Fibroblast of skin of abdomen (primary cell): Measurements from ENCODE around the gene PROSER3.
"Not testable (repeated sequence)": the region's sequence is repeated elsewhere in the genome, so short reads cannot be mapped to it uniquely, and the experiment has no call there.

Experiments used
- DNase-seq: peaks from one replicate; pipeline ENCODE4 v3.0.0-alpha.2; 2013

Gene PROSER3

DNA sequence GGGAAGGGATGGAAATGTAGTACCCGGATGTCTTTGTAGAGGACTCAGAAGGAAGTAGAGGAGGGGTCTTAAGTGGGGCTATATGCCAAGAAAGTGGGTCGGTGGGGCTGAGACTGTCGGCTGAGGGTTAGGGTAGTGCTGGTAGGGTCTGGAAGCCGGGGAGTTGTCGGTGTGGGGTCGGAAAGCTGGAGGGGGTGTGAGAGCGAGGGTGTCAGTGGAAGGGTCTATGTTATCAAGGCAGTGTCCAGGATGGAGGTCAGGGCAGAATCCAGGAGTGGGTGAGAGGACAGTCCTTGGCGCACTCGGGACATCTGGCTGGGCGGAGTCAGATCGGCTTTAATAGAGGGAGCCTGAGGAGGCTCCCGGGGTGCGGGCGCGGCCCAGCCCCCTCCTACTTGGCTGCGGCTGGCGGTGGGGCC, 2.8 kb upstream of the PROSER3 start:
- DNase-seq, result no peak

- peak; percentile 61 for DNase-seq
Measured at GRCh38 chr19:35755550-35756376, 2.2 kb upstream of the PROSER3 start.

DNA sequence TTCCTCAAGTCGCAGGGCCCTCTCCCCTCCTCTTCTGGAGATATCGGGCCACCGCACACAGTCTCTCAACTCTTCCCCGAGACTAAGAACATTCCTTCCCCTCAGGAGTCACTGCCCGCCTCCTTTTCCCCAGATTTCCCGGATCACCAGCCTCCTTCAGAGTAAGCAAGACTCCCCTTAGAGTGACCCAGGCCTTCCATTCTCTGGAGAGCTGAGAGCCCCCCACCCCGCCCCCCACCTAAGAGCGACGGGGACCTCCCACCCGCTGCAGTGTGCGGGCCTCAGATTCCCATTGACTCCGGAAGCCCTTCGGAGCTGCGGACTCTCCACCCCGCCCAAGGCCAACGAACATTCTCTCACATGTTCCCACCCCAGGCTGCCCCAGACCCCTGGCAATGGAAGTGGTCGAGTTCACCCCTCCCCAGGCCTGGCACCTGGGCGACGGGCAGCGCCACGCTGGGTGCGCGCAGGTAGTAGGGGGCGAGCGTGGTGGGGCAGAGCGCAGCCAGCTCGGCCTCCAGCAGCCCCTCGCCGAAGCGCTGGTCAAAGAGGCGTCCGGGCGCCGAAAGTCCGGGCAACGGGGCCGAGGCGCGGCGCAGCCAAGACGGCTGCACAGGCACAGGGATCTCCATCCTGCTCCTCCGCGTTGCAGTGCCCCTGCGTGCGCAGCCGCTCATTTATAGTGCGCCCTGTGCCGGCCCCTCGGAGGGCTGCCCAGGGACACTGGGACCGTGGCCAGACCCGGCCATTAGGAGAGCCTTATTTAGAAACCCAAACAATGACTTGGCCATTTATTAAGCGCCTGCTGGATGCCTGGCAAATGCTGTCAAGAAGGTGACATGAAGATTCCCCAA, 1.4 kb upstream of the PROSER3 start, which contains the start of gene HSPB6:
Gene HSPB6, minus strand, starts transcription at position 653 of the 854 bp plus-strand sequence. Its CDS starts 21 bp downstream, at position 632.
- peak; percentile 75 for DNase-seq

DNA sequence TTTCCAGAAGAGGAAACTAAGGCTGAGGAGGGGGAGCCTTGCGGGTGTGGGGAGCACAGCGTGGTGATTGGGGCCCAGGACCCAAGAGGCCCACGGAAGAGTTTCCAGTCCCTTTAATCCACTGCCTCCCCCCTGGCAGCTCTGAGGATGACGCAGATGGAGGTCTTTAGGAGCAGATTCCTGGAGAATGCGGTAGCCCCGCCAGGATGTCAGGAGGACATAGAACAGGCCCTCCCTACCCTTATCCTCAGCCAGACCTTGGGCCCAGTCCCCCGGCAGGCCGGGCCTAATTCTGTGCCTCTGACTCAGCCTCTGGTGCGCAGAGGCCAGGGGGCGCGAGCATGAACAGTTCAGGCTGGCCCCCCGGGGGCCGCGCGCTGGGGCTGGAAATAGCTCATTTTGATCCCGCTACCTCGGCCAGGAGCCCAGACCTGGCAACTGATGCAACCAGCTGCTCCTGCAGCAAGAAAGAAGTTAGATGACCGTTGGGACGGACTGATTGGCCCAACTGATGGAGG, 686 bp upstream of the PROSER3 start:
- DNase-seq, result peak; percentile 96

GRCh38 chr19:35759697-35760096, 1.7 kb downstream of the PROSER3 start:
- no peak for DNase-seq

GRCh38 chr19:35760711-35761349, 2.9 kb downstream of the PROSER3 start:
- DNase-seq, result no peak

DNA sequence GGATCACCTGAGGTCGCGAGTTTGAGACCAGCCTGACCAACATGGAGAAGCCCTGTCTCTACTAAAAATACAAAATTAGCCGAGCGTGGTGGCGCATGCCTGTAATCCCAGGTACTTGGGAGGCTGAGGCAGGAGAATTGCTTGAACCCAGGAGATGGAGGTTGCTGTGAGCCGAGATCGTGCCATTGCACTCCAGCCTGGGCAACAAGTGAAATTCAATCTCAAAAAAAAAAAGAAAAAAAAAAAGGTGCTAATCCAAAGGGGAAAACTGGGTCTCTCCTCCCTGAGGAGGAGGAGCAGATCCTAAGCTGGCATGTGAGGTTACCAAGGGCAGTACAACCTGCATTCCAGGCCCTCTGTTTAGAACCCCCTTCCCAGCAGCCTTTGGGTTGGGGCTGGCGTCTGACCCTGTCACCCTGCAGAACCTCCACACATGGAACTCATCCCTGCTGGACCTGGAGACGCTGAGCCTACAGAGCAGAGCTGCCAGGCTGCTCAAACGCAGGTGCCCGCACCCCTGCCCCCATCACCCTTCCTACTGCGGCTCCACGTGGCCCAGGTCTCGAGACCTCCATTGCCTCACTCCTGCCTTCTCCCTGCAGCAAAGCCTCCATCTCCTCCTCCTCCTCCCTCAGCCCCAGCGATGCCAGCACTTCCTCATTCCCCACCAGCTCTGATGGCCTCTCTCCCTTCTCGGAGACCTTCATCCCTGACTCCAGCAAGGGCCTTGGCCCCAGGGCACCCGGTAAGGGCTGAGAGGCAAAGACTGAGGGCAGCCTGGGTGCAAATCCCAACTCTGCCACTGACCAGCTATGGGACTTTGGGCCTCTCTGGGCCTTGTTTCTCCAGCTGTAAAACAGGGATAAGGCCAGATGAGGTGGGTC, 6.7 kb downstream of the PROSER3 start:
- no peak for DNase-seq

DNA sequence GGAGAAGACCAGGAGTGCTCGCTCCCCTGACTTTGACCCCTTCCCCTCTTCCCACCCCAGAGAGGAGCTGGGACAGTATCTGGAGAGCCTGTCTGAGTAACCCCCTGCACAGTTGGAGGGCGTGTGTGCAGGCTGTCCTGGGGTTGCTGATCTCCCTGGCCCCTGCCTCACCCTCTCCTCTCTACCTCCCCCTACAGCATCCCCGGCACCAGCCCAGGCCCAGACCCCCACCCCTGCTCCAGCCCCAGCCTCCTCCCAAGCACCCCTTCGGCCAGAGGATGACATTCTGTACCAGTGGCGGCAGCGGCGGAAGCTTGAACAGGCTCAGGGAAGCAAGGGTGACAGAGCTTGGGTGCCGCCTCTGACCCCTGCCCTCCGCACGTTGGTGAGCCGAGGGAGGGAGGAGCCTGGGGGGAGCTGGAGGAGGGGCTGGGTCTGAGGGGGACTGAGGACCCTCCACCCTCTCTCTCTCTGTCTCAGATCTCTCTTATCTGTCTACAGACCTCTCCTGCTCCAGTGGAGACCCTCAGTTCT, 8.7 kb downstream of the PROSER3 start:
- DNase-seq, result no peak

GRCh38 chr19:35767288-35768081, 9.5 kb downstream of the PROSER3 start:
- DNase-seq, result no peak

GRCh38 chr19:35768082-35768421, 10.1 kb downstream of the PROSER3 start:
- no peak for DNase-seq

DNA sequence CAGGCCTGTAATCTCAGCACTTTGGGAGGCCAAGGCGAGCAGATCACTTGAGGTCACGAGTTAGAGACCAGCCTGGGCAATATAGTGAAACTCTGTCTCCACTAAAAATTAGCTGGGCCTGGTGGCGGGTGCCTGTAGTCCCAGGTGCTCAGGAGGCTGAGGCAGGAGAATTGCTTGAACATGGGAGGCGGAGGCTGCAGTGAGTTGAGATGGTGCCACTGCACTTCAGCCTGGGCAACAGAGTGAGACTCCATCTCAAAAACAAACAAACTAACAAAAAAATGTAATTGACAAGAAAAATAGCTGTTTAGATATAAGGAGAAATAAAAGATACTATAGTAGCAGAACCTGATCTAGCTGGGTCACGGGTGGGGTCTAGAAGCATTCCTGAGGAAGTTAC, 14.4 kb downstream of the PROSER3 start:
- not testable (repeated sequence) for DNase-seq

DNA sequence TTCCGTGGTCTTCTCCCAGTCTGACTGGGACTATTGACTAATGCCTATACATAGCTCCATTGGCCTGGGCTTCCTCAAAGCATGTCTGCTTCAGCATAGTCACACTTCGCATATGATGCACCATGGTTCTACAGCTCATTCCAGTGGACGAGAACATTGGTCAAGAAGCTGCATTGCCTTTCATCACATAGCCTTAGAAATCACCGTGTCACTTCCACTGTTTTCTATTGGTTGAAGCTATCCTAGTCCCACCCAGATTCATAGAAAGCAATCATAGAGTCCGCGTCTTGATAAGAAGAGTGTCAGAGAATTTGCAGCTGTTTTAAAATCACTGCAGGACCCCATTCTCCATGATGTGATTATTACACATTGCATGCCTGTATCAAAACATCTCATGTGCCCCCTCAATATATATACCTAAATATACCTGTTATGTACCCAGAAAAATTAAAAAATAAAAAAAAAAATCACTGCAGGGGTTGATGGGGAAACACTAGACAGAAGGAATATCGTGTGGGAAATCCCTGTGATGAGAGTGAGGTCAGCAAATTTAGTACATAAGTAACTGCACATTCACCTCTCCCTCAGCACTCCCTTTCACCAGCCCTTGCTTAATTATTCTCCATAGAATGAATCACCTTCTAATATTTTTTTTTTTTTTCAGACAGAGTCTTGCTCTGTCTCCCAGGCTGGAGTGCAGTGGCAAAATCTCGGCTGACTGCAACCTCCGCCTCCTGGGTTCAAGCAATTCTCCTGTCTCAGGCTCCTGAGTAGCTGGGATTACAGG, 15.2 kb downstream of the PROSER3 start:
- DNase-seq, result no peak

GRCh38 chr19:35774274-35775045, 16.5 kb downstream of the PROSER3 start:
- DNase-seq, result no peak

DNA sequence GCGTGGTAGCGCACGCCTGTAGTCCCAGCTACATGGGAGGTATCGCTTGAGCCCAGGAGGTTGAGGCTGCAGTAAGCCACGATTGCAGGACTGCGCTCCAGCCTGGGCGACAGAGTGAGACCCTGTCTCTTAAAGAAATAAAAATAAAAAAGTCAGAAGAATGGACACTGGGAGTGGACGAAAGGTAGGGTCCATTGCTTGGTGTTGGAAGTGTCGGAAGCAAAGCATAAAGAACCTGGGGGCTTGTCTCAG, 17.0 kb downstream of the PROSER3 start:
- DNase-seq, result no peak

GRCh38 chr19:35775298-35776101, 17.5 kb downstream of the PROSER3 start, which contains the start of gene ARHGAP33:
TSS of gene ARHGAP33 (plus strand) at chr19:35775564. CDS start at chr19:35775659, 95 bp downstream.
- DNase-seq, result peak; percentile 96

DNA sequence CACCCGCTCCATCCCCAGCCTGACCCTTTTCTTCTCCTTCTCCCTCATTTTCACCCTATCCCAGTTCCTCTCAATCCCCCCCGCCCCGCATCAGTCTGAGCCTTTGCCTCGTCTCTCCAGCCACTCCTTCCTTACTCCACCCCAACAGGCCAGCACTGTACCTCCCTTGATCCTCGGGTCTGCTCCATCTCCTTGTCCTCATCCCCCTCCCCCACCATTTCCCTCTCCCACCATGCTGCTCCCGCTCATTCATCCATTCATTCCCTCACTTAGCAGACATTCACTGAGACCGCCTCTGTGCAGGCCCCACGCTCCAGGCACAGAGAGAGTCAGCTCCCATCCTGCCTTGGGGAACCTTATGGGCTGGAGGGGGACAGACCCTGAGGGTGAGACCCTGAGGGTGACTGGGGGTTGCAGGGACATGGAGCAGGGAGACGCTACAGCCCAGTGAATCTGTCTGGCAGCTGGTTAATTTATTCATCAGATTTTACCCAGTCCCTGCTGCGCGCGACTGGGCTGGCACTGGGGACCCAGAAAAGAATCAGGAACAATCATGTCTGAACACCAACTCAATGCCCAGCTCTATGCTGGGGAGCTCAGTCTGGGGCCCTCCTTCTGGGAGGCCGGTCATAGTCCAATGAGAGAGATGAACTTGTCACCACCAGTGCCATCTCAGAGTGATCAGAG, 18.3 kb downstream of the PROSER3 start:
- DNase-seq, result no peak

- no peak for DNase-seq
Measured at GRCh38 chr19:35777086-35777841, 19.3 kb downstream of the PROSER3 start.
